DND-41 (cell line): ENCODE results near the gene KRT78.

Experiments
- ATAC-seq: fragments of 200-7000 bp; cut with Tn5 transposase; 3 replicates; pipeline ENCODE4 v1.9.1; 2021; ENCODE audit warnings: low read depth; ENCODE audit not compliant: insufficient read depth
- DNase-seq: peaks from one replicate; pipeline ENCODE4 v3.0.0-alpha.2; 2020
- H2AFZ ChIP-seq: 2 replicates; pipeline ENCODE4 v1.6.0; 2012; ENCODE audit warnings: low read depth, low read length
- H3K27ac ChIP-seq: 2 replicates; pipeline ENCODE4 v1.5.1; 2012; ENCODE audit warnings: low read length, inconsistent platforms
- H3K27me3 ChIP-seq: fragments of 200-600 bp; sonication (generic); 2 replicates; pipeline ENCODE4 v1.6.0; 2012; ENCODE audit warnings: low read length, mild to moderate bottlenecking, inconsistent platforms; ENCODE audit not compliant: insufficient read depth, poor library complexity
- H3K36me3 ChIP-seq: 2 replicates; pipeline ENCODE4 v1.5.1; 2012; ENCODE audit warnings: low read length, inconsistent platforms; ENCODE audit not compliant: insufficient read depth
- H3K4me1 ChIP-seq: 2 replicates; pipeline ENCODE4 v1.5.1; 2012; ENCODE audit warnings: mild to moderate bottlenecking, low read length; ENCODE audit not compliant: insufficient read depth
- H3K4me2 ChIP-seq: 2 replicates; pipeline ENCODE4 v1.6.0; 2012; ENCODE audit warnings: mild to moderate bottlenecking, moderate library complexity, low read length, inconsistent platforms; ENCODE audit not compliant: insufficient read depth
- H3K4me3 ChIP-seq, 2 experiments: fragments of 200-600 bp in 1 of 2; shearing (Covaris generic) in 1 of 2; 2 replicates each; pipeline ENCODE4 v1.5.1; 2012 to 2016; ENCODE audit warnings: inconsistent platforms in 2 of 2, low read length in 2 of 2, mild to moderate bottlenecking in 2 of 2, low read depth in 1 of 2, moderate library complexity in 1 of 2
- H3K79me2 ChIP-seq: 2 replicates; pipeline ENCODE4 v1.6.0; 2012; ENCODE audit warnings: low read length, inconsistent platforms; ENCODE audit not compliant: insufficient read depth
- H3K9ac ChIP-seq: 2 replicates; pipeline ENCODE4 v1.6.0; 2012; ENCODE audit warnings: low read depth, mild to moderate bottlenecking, inconsistent platforms, low read length, moderate library complexity
- H3K9me3 ChIP-seq: 2 replicates; pipeline ENCODE4 v1.5.1; 2012; ENCODE audit warnings: low read length, moderate library complexity, mild to moderate bottlenecking, inconsistent platforms; ENCODE audit not compliant: insufficient read depth, severe bottlenecking
- H4K20me1 ChIP-seq: 2 replicates; pipeline ENCODE4 v1.6.0; 2012; ENCODE audit warnings: low read length; ENCODE audit not compliant: insufficient read depth
- CTCF ChIP-seq: IDR thresholded peaks from 2 replicates; pipeline ENCODE4 v1.5.1; 2012; ENCODE audit warnings: borderline replicate concordance, low read length, moderate library complexity, mild to moderate bottlenecking; ENCODE audit not compliant: poor library complexity, severe bottlenecking; ENCODE audit errors: extremely low read depth
- EZH2 ChIP-seq: IDR thresholded peaks from 3 replicates; pipeline ENCODE4 v1.6.1; 2012; ENCODE audit warnings: borderline replicate concordance, low read depth, mild to moderate bottlenecking, moderate library complexity, low read length, inconsistent platforms; ENCODE audit not compliant: severe bottlenecking

Gene KRT78

GRCh38 chr12:52825961-52826360, 22.8 kb downstream of the KRT78 start:
- DNase-seq (no peak), ATAC-seq (no peak)
- no peak for TF ChIP-seq EZH2
- TF ChIP-seq CTCF = no peak
- no peak overlapping the region for H2AFZ ChIP-seq
- no peak overlapping the region for H3K9ac ChIP-seq
- no peaks in the 10 kb centered on the region; the same call in 1 of the 2 replicates for H4K20me1 ChIP-seq
- H3K27me3 ChIP-seq = peaks cover 24% of the 10 kb centered on the region
- H3K4me1 ChIP-seq = no peaks in the 10 kb centered on the region
- no peak overlapping the region for H3K4me2 ChIP-seq
- no peak overlapping the region for H3K4me3 ChIP-seq
- H3K9me3 ChIP-seq = no peaks in the 10 kb centered on the region
- H3K36me3 ChIP-seq = no peaks in the 10 kb centered on the region
- H3K79me2 ChIP-seq = no peaks in the 10 kb centered on the region
- no peak overlapping the region for H3K27ac ChIP-seq

- H3K4me1 ChIP-seq = no peaks in the 10 kb centered on the region
- peaks cover 6% of the 10 kb centered on the region; the same call in 1 of the 2 replicates for H4K20me1 ChIP-seq
- no peak overlapping the region for H3K9ac ChIP-seq
- no peak overlapping the region for H3K4me2 ChIP-seq
- H2AFZ ChIP-seq = no peak overlapping the region
- H3K9me3 ChIP-seq = no peaks in the 10 kb centered on the region
- no peaks in the 10 kb centered on the region for H3K79me2 ChIP-seq
- H3K36me3 ChIP-seq = no peaks in the 10 kb centered on the region
- peaks cover 32% of the 10 kb centered on the region for H3K27me3 ChIP-seq
- no peak overlapping the region for H3K27ac ChIP-seq
- DNase-seq = no peak
- ATAC-seq = no peak
- TF ChIP-seq CTCF (no peak), EZH2 (no peak)
- no peak overlapping the region for H3K4me3 ChIP-seq
Observed at GRCh38 chr12:52824741-52825410, 23.9 kb downstream of the KRT78 start.

- no peak for DNase-seq
- ATAC-seq = no peak
- H2AFZ ChIP-seq = no peak overlapping the region
- H3K27ac ChIP-seq = no peak overlapping the region
- H3K4me2 ChIP-seq = no peak overlapping the region
- H3K79me2 ChIP-seq = no peaks in the 10 kb centered on the region
- TF ChIP-seq EZH2 (no peak), CTCF (no peak)
- H3K4me1 ChIP-seq = no peaks in the 10 kb centered on the region
- H3K9me3 ChIP-seq = no peaks in the 10 kb centered on the region
- H3K9ac ChIP-seq = no peak overlapping the region
- peaks cover 6% of the 10 kb centered on the region; the same call in 1 of the 2 replicates for H4K20me1 ChIP-seq
- H3K27me3 ChIP-seq = peaks cover 29% of the 10 kb centered on the region
- no peaks in the 10 kb centered on the region for H3K36me3 ChIP-seq
- no peak overlapping the region for H3K4me3 ChIP-seq
Observed at GRCh38 chr12:52823761-52824450, 24.9 kb downstream of the KRT78 start.
